ENCODE data around the gene SAYSD1.

DNA sequence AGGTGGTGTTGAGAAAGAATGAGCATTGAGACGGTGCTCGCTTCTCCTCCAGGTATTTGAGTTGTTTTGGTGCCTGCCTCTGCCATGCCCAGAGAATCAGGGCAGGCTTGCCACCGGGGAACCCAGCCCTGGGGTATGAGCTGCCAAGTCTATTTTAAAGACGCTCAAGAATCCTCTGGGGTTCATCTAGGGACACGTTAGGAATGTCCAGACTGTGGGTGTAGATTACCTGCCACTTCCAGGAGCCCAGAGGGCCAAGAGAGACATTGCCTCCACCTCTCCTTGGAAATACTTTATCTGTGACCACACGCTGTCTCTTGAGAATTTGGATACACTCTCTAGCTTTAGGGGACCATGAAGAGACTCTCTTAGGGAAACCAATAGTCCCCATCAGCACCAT, 28.3 kb downstream of the SAYSD1 start:
- TF ChIP-seq, protein P1, sequence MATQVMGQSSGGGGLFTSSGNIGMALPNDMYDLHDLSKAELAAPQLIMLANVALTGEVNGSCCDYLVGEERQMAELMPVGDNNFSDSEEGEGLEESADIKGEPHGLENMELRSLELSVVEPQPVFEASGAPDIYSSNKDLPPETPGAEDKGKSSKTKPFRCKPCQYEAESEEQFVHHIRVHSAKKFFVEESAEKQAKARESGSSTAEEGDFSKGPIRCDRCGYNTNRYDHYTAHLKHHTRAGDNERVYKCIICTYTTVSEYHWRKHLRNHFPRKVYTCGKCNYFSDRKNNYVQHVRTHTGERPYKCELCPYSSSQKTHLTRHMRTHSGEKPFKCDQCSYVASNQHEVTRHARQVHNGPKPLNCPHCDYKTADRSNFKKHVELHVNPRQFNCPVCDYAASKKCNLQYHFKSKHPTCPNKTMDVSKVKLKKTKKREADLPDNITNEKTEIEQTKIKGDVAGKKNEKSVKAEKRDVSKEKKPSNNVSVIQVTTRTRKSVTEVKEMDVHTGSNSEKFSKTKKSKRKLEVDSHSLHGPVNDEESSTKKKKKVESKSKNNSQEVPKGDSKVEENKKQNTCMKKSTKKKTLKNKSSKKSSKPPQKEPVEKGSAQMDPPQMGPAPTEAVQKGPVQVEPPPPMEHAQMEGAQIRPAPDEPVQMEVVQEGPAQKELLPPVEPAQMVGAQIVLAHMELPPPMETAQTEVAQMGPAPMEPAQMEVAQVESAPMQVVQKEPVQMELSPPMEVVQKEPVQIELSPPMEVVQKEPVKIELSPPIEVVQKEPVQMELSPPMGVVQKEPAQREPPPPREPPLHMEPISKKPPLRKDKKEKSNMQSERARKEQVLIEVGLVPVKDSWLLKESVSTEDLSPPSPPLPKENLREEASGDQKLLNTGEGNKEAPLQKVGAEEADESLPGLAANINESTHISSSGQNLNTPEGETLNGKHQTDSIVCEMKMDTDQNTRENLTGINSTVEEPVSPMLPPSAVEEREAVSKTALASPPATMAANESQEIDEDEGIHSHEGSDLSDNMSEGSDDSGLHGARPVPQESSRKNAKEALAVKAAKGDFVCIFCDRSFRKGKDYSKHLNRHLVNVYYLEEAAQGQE (IDR thresholded peaks at IDR 0.05; ENCODE audit: insufficient replicate concordance, low read depth) = no peak
- TF ChIP-seq, protein P2, sequence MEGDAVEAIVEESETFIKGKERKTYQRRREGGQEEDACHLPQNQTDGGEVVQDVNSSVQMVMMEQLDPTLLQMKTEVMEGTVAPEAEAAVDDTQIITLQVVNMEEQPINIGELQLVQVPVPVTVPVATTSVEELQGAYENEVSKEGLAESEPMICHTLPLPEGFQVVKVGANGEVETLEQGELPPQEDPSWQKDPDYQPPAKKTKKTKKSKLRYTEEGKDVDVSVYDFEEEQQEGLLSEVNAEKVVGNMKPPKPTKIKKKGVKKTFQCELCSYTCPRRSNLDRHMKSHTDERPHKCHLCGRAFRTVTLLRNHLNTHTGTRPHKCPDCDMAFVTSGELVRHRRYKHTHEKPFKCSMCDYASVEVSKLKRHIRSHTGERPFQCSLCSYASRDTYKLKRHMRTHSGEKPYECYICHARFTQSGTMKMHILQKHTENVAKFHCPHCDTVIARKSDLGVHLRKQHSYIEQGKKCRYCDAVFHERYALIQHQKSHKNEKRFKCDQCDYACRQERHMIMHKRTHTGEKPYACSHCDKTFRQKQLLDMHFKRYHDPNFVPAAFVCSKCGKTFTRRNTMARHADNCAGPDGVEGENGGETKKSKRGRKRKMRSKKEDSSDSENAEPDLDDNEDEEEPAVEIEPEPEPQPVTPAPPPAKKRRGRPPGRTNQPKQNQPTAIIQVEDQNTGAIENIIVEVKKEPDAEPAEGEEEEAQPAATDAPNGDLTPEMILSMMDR (IDR thresholded peaks at IDR 0.05; ENCODE audit: insufficient read depth, low read length) = no peak
- TF ChIP-seq POLR2AphosphoS5 (IDR thresholded peaks at IDR 0.05; ENCODE audit: low read depth) = no peak
- no peak for TF ChIP-seq SPI1 (IDR thresholded peaks at IDR 0.05; ENCODE audit: borderline replicate concordance, low read depth)
